Astrocyte of the spinal cord (primary cell): ENCODE data around the gene VAT1L.

Experiments
- DNase-seq: peaks from one replicate; pipeline ENCODE4 v3.0.0; 2011; ENCODE audit warnings: low read depth, low spot score
- H3K4me3 ChIP-seq: 2 replicates; pipeline ENCODE4 v1.5.1; 2011; ENCODE audit warnings: low read depth, mild to moderate bottlenecking, low read length, moderate library complexity
- CTCF ChIP-seq: IDR thresholded peaks from 2 replicates; pipeline ENCODE4 v1.5.1; 2012; ENCODE audit warnings: low read depth, mild to moderate bottlenecking, low read length, inconsistent platforms
- in situ Hi-C: cut with HindIII; loops from 2 replicates; pipeline ENCODE4 v1.10.0; 2017; ENCODE audit warnings: low sequenced_read_pairs

VAT1L gene

GRCh38 chr16:77762262-77762661 is 26.1 kb upstream of the VAT1L start:
- DNase-seq = no peak
- no peak for TF ChIP-seq CTCF
- H3K4me3 ChIP-seq = no peak overlapping the region
- in situ Hi-C loops = no loop called here

GRCh38 chr16:77763994-77764393 is 24.4 kb upstream of the VAT1L start:
- no peak overlapping the region for H3K4me3 ChIP-seq
- DNase-seq = peak; percentile 35
- in situ Hi-C loops = no loop called here
- no peak for TF ChIP-seq CTCF

- no peak for TF ChIP-seq CTCF
These were observed 21.2 kb upstream of the VAT1L start for GRCh38 chr16:77767211-77767610.

GRCh38 chr16:77767826-77768225 is 20.5 kb upstream of the VAT1L start:
- no peak overlapping the region for H3K4me3 ChIP-seq
- in situ Hi-C loops = no loop called here
- no peak for DNase-seq
- TF ChIP-seq CTCF = no peak

More at GRCh38 chr16:77767211-77767610, 21.2 kb upstream of the VAT1L start:
- in situ Hi-C loops = no loop called here
- H3K4me3 ChIP-seq = no peak overlapping the region
- DNase-seq = peak; percentile 29

GRCh38 chr16:77775911-77776909 is 12.2 kb upstream of the VAT1L start:
- in situ Hi-C loops = no loop called here
- no peak overlapping the region for H3K4me3 ChIP-seq
- no peak for DNase-seq
- TF ChIP-seq CTCF = no peak

GRCh38 chr16:77777745-77778144 is 10.6 kb upstream of the VAT1L start:
- in situ Hi-C loops = no loop called here
- no peak overlapping the region for H3K4me3 ChIP-seq
- no peak for DNase-seq
- TF ChIP-seq CTCF = no peak
